Melanocyte of skin (primary cell): ENCODE measurements around the gene CGA. TPM values are rescaled to one million over a fixed set of nuclear protein-coding genes. Genes with fewer than 3 reads are reported as not detected.

ENCODE experiments used
- total RNA-seq, 2 donors: library from RNA; depleted of rRNA; stranded (reverse); fragments of >200 nt; gene quantifications; 2 replicates each; pipeline ENCODE4 v1.2.3, GENCODE V29; 2012

Gene CGA
- total RNA-seq = not detected

DNA sequence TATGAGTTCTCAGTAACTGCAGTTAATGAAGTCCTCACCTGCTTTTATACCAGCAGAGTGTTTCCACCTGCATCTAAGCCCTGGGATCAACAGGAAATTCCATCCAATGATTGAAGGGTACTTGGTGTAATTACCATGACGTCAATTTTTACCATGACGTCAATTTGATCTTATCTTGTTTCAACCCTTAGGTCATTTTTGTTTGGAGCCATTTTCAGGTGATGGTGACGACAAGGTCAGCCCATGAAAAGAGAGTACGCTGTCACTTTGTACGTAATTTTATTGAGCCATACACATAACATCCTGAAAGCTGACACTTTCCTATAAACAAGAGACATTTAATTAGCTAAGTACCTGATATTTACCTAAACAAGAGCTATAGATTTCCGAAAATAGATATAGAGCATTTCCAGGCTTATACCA, at the start of gene CGA:
Gene CGA, minus strand, starts transcription at position 20 of the 423 bp plus-strand sequence. CDS start 6,906 bp downstream, outside the sequence.

Other genes starting within 250 kb of the CGA start
- gene HTR1E, start 157.6 kb downstream of the CGA start, total RNA-seq = not detected
- 10 to 100 TPM; 13.7 to 15.8 TPM for gene ZNF292, start 60.5 kb upstream of the CGA start, total RNA-seq
- gene SMIM8, start 227.5 kb upstream of the CGA start, total RNA-seq = 1 to 10 TPM; 4.1 to 5.7 TPM
- not detected for gene GJB7, start 234.2 kb upstream of the CGA start, total RNA-seq
- 1 to 10 TPM; 2.4 to 3.7 TPM for gene C6orf163, start 249.7 kb upstream of the CGA start, total RNA-seq